Suppressor macrophage treated with lipopolysaccharide for 4 hours (primary cell): ENCODE measurements around the gene GABRB2.

Source experiments
- DNase-seq: peaks from one replicate; pipeline ENCODE4 v3.0.0-alpha.2; 2020

Gene GABRB2

DNA sequence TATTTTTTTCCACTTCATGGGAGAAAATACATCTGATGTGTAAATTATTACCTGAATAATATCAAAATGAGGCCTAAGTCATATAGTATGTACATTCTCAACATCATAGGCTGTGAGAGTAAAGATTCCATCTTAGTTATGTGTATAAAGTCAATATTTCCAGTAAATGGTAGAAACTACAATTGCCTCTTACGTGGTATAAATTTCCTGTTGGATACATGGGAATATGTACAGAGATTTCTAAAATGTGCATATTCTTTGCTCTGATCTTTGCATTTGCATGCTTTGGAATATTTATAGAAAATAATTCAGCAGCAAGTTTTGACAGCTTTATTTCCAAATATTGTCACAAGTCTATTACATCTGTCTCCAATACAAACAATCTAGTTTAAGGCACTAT is 78.8 kb downstream of the GABRB2 start:
- DNase-seq: no peak

DNA sequence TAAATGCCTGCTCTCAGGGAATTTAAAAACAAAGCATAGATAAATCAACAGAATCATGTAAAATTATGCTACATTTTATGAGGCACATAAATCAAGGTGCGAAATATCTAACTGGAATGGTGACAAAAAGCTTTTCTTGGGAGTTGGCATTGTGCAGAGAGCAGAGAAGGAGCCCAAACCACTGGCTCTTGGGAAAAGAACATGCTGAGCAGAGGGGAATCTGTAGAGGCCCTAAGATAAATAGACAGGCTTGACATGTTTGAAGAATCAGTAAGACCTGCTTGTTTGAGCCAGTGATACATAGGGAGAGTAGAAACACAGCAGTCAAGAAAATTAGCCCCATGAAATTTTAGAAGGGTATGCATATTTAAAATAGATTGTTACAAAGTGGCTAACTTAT is 85.8 kb downstream of the GABRB2 start:
- DNase-seq: no peak

DNA sequence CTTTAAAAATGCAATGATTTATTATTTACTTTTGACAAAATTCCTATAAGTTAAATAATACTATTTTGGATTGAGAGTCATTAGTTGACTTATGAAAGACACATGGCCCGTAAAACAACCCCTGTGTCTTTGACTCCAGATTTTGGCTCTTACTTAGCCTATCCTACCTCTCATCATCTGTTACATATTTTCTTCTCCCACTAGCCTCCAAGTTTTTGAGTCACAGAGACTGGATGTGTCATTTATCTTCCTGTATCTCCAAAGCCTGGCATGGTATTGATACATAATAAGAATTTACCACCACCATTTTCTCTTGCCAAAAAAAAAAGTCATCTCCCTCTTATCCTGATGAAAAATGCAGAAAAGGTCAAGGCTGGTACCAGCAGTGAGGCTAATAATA is 99.9 kb downstream of the GABRB2 start:
- no peak for DNase-seq

DNA sequence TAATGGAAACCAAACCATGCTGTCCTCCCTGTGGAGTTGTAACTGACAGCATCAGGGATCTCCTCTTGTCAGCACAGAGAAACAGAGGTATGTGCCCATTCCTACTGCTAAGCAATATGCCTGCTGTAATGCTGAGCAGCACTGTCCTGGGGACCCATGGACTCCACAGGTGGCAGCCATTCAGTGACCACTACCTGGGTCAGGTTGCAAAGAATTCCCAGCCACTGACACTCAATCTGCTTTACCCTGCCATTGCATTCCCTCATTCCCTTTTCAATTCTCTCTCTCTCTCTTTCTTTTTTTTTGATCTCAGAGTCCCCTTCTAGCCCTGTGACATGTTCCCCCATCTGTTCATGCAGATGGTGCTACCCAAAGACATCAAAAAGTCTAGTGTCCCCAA is 104.1 kb downstream of the GABRB2 start:
- no peak for DNase-seq

DNA sequence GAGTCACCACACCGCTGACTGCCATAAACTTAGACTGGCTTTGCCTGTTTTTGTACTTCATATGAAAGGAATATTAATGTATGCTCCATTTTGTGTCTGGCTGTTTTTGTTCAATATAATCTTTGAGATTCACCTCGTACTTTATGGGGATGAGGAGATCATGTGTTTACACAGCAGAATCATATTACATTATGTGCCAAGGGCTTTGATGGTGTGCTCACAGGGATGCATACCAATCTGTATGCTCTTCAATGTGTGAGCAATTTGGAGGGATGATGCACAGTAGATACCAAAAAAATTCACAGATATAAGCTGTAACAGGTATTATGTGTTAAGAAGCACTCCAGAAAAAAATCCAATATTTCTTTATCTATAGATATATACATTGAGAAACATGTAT is 113.7 kb downstream of the GABRB2 start:
- no peak for DNase-seq

- no peak for DNase-seq
Observed at GRCh38 chr5:161431963-161432362, 114.6 kb downstream of the GABRB2 start.

DNA sequence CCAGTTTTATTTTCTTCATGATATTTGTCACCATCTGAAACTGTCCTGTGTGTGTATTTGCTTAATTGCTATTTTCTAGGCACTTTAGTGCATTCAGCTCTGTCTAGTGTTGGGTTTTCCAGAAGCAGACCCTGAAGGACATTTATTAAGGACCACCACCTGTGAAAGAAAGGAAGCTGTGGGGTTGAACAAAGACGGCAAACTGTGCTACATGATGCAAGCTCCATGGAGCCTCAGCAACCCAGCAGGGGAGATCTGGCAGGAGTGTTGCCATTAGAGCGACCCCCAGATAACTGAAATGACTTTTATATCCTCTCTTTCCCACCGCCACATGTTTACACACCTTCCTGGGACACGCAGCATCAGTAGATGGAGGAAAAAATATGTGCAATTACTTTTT is 125.5 kb downstream of the GABRB2 start:
- DNase-seq: no peak

DNA sequence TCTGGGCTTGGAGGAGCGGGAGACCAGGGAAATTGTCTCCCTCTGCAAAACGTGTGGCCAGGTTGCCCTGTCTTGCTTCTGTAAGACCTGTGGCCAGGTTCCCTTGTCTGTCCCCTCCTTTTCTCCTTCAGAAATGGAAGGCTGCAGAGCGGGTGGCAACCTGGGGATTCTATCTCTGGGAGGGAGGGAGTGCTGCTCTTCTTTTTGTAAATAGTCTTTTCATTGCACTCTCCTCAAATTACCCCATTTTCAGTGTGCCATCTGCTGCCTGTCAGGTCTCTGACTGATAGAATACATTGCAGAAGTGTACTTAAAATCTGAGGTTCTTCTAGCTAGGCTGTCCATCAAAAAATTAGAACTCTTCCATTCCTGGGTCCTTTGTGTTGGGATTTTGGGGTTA is 126.0 kb downstream of the GABRB2 start:
- DNase-seq: no peak

DNA sequence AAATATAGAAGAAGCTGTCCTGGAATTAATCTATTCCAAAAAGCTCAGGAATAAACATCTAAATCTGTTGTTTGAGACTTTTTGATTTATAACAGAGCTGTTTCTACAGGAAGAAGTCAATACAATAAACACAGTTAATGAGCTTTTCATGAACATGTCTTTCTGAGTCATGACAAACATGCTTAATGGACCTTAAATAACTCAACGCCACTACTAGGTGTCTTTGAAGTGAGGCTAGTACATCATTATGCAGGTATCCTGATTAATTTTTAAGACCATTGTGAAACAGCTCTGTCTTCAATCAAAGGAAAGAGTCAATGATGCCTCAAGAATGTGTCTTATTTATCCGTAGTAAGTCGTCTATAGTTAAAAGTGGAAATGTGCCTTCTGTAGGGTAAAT is 131.6 kb downstream of the GABRB2 start:
- no peak for DNase-seq

DNA sequence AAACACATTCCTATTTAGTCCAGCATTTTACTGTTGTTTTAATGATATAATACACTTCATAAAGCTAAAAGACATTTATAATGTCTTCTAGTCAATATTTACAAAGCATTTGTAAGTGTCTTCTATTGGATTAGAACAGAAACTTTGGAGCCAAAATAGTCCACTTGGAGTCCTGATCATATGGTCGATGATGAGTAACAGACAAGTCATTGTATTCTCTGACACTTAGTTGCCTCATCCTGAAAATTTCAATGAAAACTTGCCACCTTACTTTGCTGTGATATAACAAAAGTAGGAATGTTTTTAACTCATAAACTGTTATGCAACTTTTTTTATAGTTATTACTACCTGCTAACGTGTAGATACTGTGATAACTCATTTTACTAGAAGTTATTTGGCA is 132.5 kb downstream of the GABRB2 start:
- DNase-seq: no peak

GRCh38 chr5:161412792-161413191 is 133.7 kb downstream of the GABRB2 start:
- no peak for DNase-seq

GRCh38 chr5:161411156-161411555 is 135.4 kb downstream of the GABRB2 start:
- DNase-seq: no peak

DNA sequence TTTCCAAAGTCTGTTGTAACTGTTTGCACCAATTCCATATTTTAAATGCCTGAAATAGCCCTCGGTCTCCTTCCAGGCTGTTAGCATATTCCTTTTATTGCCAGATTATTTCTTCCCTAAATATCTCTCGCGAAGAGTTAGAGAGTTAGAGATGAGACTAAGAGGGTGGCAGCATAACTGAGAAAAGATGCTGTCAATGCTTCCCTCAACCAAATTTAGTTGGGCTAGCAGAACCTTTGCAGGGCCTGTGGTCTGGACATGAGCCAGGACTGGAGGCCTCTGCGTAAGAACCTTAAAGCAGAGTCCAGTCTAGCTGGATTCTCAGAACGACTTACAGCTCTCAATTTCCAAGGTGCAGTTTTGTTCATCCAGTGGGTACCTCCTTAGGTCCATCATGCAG is 135.9 kb downstream of the GABRB2 start:
- DNase-seq: no peak

DNA sequence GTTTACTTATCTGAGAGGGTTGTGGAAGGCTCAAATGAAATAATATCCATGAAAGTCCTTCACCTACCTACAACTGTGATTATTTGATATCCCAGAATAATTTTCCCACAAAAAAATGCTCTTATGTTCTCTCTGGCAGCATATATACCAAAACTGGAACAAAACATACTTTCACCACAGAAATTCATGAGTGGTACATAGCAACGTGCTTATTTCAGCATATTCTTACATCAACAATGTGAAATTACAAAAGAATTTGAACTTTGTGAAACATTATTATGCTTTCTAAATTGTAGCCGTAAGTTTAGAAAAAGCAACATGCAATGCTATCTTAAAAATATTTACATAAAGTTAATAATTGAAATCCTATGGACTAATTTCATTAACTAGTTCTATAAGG is 137.1 kb downstream of the GABRB2 start:
- DNase-seq: no peak

DNA sequence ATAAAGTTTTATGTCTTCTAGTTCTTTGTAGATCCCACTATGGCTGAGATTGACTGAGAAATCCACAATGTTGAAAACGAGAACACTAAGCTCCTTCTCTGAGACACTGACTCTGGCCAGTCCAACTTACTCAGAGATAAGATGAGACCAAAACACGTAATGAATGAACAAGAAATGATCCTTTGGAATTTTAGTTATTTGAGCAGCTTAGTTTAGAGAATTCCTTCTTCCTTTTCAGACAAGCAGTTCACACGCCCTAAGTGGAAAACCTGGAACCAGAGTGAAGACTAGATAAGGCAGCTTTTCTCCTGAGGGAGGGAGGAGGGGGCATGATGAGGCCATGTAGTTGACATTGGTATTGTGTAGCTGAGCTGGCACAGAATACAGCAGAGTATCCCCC is 139.6 kb downstream of the GABRB2 start:
- no peak for DNase-seq

DNA sequence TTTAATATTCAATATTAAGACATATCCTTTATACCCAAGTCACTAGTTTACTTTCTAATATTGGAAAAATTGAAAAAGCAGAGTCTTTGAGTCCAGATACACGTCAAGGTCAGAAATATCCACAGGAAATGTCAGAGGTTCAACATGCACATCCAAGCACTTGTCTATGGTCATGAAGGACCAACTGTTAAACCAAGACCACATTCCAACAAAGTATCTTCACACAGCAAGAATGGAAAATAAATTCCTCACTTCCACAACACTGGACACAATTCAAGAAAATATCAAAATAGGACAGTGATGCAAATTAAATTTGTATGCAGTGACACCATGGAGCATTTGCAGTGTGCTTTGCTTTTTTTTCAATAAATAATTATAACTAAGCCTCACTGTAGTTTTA is 142.5 kb downstream of the GABRB2 start:
- no peak for DNase-seq

DNA sequence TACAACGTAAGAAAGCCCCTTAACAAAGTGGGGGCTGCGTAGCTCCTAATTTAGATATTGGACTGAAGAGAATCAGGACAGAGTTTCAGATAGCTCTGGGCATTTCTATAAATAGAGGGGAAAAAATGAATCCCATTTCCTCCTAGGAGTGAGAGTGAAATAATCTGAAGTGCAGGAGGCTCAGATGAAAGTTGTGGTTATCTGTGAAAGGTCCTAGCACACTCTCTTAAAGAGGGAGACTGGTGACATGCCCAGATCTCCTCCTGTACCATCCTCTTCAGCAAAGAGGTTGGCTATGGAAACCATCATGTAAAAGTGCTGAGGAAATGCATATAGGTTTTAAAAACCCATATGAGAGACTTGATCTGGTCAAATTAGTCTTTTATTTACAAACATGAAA is 143.4 kb downstream of the GABRB2 start:
- no peak for DNase-seq

GRCh38 chr5:161400583-161400982 is 145.9 kb downstream of the GABRB2 start:
- no peak for DNase-seq

- DNase-seq: no peak
Observed at GRCh38 chr5:161399996-161400562, 146.4 kb downstream of the GABRB2 start.

DNA sequence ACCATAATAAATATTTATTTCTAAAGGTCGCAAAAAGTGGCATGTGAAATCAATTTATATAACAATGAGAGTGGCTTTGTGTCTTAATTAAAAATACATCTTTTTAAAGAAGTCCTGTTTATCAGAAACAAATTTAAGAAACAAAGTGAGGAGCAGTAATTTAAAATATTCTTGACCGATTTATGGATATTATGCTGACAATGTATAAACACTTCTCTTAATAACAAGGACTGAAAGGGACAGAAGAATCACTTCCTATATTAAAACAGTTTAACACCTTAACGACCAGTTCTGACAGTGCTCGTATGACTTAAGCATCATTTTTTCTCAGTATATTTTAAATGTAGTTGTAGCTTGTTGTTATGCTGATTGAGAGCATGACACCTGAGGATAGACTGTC is 149.1 kb downstream of the GABRB2 start:
- no peak for DNase-seq

GRCh38 chr5:161396171-161396570 is 150.4 kb downstream of the GABRB2 start:
- no peak for DNase-seq

DNA sequence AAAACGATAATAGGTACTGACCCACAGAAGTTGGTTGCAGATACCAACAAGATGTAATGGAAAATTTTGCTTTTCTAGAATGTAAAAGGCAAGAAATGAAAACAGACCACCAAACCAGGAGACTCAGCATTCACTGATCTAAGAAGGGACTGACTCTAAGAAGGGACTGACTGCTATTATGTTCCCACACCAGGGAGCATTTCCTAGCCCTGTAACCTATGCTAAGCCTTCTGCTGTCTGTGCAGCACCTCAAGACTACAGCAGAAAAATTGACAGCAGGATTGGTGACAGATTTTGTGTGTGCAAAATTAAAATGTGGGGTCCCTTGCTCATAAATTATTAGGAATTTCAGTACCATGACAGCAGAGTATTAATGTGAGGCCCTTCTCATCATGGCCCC is 154.8 kb downstream of the GABRB2 start:
- DNase-seq: no peak

- no peak for DNase-seq
Observed at GRCh38 chr5:161391016-161391415, 155.5 kb downstream of the GABRB2 start.

DNA sequence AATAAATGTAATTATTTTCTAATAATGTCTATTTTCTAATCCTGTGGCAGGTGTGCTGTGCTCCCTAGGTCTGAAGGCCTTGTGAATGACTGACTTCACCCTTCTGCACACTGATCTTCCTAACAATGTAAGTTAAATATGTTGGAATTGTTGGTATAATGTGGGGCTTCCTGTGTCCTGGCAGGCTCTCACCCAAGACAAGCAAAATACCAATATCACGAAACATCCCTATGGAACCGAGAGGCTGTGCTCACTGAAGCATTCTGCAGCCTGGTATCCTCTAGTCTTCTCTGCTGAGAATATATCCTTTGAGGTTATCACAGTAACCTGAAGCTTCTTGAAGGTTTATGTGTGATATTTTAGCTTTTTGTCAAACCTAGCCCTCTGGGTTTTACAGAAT is 159.4 kb downstream of the GABRB2 start:
- DNase-seq: no peak

DNA sequence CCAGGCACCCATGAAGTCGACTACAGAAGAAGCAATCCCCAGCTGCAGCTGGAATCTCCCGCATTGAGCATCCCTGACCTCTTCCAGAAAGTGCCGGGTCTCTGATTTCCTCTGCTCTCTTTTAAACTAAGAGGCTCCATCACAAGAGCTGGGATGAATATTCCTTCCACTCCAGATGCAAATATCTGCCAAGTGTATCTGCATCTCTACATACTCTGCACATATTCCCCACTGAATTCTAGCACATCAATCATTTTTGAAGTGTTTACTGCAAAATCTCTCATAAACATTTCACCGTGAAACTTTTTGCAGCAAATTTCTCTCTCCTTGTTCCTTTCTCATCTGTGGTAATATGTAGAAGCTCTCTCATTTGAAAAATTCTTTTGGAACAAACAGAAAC is 161.5 kb downstream of the GABRB2 start:
- no peak for DNase-seq

DNA sequence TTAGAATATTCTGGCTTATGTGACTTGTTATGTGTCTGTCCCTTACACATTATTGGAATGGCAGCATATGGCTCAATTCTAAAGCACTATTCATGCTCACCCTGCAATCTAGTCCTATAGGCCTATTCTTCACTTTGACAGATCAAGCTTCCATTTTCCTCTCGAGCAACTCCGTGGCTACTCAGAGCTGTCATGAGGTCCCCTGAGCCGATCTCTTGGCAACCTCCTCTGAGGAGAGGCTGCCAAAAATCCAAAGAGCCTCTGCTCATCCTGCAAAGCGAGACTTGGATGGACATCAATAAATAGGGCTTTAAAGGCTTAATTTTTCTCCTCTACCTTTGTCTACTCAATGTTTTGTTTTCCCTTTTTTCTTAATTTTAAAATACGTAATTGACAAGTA is 163.8 kb downstream of the GABRB2 start:
- DNase-seq: no peak
